ENCODE data around the gene ZFR2.

Gene ZFR2

DNA sequence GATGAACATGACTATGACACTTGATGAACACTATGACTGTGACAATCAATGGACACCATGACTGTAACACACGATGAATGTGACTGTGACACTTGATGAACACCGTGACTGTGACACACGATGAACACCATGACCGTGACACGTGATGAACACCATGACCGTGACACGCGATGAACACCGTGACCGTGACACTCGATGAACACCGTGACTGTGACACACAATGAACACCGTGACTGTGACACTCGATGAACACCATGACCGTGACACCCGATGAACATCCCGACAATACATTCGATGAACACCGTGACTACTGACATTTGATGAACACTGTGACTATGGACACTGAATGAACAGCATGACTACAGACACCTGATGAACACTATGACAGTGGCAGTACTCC is 30.9 kb downstream of the ZFR2 start:
- no peak for DNase-seq (ENCODE audit: low read depth, low spot score)

DNA sequence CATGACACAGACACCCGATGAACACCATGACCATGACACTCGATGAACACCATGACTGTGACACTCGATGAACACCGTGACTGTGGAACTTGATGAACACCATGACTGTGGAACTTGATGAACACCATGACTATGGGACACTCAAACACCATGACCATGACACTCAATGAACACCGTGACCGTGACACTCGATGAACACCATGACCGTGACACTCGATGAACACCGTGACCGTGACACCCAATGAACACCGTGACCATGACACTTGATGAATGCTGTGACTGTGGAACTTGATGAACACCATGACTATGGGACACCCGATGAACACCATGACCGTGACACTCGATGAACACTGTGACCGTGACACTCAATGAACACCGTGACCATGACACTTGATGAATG is 31.5 kb downstream of the ZFR2 start:
- DNase-seq (ENCODE audit: low read depth, low spot score) = no peak

DNA sequence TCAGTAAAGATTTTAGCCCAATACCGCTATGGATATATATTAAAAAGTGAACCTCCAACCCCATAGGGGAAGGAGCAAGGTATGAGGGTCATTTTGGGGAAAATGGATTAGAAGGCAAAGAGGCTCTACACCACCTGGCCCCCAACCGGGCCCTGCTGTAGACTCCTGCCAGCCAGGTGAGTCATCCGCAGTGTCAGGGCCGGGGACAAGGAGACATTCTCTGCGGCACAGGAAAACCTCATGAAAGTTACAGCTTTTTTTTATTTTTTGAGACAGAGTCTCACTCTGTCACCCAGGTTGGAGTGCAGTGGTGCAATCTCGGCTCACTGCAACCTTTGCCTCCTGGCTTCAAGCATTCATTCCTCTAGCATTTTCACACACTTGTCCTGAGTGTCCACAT is 32.0 kb downstream of the ZFR2 start:
- DNase-seq (ENCODE audit: low read depth, low spot score) = no peak

DNA sequence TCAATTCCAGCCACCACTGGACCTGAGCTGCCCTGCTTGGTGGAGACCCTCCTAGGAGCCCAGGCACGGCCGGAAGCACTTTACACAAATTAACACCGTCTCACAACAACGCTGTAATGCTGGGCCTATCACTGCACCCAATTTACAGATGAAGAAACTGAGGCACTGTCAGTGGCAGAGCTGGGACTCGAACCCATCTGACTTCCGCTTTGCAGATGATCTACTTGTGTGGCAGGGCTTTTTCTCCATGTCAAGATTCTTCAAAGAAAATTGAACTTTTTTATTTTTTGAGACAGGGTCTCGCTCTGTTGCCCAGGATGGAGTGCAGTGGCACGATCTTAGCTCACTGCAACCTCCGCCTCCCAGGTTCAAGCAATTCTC is 33.8 kb downstream of the ZFR2 start:
- DNase-seq (ENCODE audit: low read depth, low spot score) = no peak

DNA sequence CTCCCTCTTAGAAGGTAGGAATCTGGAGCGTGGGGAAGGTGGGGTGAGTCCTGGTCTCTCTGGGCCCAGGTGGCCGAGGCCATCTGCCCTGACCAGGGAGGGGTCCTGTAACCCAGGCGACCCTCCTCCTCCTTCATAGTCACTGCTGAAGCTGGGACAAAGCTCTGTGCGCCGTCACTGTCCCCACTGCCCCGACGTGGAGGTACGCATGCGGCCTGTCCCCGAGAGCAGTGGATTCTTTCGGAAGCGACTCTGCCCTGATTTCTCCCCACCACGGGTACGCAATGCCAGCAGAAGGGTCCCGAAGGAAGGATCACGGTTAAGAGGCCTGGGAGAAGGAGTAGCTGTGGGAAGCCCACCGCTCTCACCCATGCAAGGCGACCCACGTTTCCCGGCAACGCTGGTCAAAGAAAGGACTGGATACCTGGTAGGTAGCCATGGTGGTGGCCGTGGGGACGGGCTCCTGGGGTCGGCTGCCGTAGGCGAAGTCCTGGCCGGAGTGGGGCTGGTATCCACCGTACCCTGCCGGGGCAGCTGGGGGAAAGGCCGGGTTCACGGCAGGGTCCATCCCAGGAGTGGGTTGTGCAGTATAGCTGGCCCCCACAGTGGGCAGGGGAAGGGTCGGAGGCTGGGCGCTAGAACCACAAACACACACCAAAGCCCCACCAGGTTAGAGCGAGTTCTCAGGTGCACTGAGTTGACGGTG is 34.3 kb downstream of the ZFR2 start:
- DNase-seq (ENCODE audit: low read depth, low spot score) = no peak

DNA sequence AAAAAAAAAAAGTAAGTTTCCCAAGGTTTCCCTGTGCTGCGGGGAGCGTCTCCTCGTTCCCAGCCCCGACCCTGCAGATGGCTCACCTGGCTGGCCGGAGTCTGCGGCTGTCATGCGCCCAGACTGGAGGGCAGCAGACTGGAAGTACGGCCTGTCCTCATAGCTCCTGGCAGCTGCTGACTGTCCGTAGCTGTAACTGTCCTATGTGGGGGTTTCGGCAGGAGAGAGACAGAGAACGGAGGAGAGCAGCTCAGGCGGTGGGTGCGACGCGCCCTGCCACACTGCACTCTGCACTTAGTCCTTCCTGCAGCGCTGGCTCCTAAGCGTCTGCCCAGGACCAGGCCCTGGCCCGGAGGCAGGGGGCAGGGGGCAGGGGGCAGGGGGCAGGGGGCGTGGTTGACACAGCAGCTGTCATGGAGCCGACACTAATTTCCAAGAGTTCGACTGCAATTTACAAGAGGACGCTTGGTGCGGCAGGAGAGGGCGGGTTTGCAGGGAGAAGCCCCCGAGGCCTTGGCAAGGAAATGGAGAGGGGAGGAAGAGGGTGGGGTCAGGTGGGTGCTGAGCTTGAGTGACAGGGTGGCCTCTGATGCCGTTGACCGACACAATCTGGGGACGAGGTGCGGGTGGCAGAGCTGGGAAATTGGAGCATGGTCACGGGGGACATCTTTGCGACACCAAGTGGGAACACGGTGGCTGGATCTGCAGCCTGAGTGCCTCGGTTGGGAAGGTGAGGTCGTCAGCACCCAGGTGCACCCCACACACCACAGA is 35.1 kb downstream of the ZFR2 start:
- no peak for DNase-seq (ENCODE audit: low read depth, low spot score)

DNA sequence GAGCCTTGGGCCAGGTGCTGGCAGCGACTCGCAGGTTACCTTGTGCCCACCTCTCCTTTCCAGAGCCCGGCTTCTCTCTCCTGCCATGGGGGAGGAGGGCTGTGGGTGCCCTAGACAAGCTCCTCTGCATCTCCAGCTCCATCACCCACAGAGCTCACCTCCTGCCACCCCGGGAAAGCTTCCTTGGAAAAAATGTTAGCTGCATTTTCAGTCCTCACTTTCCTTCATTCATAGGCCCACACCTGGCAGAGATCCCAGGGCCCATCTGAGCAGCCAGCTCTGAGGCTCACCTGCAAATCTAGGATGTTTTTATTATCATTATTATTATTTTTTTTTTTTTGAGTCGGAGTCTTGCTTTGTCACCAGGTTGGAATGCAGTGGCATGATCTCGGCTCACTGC is 36.8 kb downstream of the ZFR2 start:
- no peak for DNase-seq (ENCODE audit: low read depth, low spot score)

DNA sequence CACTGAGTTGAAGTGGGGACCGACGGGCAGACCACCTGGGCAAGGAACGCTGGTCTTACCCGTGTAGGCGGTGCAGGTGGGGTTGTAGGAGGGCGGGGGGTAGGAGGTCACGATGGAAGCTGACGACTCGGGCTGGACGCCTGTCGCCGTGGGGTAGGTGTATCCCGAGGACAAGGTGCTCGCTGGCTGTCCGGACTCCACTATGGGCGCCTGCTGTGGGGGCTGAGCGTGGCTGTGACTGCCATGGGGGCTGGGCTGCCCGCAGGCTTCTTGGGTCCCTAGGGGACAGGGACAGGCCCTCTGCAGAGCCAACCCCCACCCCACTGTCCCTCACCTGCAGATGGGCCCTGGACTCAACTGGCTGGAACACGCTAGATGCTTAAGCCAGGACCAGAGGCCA is 37.2 kb downstream of the ZFR2 start:
- DNase-seq (ENCODE audit: low read depth, low spot score) = no peak

DNA sequence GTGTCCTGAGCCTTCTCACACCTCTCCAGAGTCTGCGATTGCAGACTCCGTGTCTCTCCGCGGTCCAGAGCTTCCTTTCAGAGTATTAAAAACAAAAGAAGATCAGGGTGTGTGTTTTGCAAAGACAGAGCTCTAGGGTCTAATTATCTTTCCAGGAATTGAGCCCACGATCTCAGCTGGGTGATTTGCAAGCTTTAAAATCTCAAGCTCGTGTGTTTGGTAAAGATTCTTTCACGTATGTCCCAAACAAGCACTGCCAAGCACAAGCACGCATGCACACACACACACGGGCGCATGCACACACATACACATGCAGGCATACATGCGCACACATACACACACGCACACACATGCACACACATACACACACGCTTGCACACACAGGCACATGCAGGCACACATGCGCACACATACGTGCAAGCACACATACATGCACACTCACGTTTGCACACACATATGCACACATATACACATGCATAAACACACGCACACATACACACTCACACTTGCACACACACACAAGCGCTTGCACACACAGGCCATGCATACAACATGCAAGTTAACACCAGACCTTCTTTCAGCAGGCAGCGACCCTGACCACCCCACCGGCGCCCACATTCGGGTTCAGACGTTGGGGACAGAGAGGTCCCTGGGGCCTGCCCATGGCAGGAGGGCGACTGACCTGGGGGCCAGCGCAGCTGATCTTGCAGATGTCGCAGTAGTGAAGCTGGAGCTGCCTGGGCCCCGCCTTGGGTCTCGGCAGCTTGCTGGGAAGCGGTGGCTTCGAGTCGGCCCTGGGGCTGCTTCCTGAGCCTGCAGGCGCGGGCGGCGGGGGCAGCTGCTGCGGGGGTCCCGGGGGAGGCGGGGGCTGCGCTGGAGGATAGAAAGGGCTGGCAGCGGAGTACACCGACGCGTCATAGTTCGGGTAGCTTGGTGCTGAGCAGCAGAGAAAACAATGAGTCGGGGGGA is 37.9 kb downstream of the ZFR2 start:
- no peak for DNase-seq (ENCODE audit: low read depth, low spot score)

DNA sequence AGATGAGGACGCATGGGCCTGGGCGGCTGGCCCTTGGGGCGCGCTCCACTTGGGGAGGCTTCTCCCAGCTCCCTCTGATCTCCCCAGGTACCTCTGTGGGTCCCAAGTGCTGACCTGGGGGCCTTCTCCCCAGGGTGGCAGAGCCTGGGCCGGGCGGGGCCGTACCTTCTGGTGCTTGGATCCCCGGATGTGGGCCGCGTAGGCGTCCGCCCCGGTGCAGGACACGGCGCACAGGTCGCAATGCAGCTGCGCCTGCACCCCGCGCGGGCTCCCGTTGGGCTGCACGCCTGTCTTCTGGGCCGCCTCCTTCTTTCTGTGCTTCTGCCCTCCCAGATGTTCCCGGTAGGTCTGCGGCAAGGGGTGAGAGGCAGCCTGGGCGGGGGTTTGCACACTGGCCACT is 41.5 kb downstream of the ZFR2 start:
- no peak for DNase-seq (ENCODE audit: low read depth, low spot score)

DNA sequence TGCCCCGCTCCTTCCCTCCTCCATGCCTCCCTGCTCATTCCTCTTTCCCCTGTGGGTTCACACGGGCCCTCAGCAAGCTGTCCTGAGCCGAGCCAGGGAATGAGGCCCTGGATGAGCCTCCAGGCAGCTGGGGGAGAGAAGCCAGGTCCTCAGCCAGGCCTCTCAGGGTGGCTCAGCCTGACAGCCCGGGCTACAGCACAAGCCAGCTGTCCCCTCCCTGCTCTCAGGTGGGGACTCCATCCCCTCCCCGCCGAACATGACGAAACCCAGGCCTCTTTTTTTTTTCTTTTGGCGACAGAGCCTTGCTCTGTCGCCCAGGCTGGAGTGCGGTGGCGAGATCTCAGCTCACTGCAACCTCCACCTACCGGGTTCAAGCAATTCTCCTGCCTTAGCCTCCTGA is 42.7 kb downstream of the ZFR2 start:
- DNase-seq (ENCODE audit: low read depth, low spot score) = no peak

DNA sequence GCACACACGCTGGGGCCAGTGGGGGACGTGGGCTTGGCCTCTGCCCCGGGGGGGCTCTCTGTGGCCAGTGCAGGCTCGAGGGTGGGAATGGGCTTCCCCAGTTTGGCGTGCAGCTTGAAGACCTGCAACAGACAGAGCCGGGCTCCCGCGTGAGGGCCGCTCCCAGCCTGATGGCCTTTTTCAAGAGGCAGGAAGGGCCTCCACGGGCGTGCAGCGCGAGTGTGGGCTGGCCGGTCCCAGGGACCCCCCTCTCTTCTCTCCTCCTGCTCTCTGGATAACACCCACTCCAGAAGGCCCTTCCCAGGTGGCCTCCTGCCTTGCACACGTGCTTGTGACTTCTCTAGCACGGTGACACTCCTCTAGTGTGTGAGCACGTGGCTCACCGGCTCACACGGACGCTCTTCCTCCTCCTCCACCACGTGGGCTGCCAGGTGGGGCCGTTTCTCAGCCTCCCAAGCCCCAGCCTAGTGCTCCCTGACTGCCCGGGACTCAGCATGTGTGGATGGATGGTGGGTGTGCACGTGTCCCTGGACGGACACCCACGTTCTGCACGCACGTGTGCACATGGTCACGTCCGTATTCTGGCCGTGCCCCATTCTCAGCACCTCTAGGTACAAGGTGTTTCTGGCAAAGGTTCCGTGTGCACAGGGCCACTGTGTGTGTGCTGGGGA is 43.4 kb downstream of the ZFR2 start:
- no peak for DNase-seq (ENCODE audit: low read depth, low spot score)

DNA sequence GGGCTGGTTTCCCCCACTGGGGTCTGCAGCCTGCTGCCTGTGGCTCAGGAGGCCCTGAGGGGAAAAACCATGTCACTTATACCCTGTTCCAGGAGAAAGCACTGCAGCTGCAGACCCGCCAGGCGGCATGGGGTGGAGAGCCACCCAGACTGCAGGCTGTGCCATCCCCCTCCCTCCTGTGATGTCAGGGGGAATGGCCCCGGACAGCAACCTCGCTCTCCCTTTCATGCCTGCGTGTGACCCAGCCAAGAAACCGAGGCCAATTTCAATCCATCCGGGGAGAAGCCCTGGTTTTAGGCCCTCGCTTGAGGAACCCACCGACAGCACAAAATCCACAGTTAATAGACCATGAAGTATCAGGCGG is 45.5 kb downstream of the ZFR2 start:
- DNase-seq (ENCODE audit: low read depth, low spot score) = no peak

DNA sequence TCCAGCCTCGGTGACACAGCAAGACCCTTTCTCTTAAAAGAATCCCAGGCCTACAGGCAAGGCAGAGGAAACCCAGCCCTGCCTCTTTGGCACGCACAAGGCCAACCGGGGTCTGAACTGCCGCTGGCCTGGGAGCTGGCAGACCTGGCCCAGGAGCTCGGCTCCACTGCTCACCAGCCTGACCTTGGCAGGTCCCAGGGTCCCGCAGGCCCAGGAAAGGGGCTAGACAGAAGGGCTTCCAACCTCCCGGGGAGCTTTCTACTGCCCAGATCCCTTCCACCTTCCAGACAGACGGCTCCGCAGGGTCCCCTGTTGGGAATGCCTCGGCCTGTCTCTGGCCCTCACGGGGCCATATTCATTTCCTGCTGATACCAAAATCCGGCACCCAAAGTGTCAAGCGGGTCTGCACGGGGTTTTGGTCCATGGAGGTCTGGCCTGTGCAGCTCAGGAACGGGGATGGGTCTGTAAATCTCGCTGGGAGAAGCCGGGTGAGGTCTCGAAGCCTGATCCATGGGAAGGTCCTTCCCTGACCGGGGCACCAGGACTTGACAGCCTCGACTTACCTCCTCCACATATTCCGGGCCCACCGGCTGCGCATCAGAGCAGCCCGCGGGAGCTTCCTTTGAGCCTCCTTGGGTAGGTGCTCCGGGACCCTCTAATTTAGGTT is 46.0 kb downstream of the ZFR2 start:
- no peak for DNase-seq (ENCODE audit: low read depth, low spot score)

DNA sequence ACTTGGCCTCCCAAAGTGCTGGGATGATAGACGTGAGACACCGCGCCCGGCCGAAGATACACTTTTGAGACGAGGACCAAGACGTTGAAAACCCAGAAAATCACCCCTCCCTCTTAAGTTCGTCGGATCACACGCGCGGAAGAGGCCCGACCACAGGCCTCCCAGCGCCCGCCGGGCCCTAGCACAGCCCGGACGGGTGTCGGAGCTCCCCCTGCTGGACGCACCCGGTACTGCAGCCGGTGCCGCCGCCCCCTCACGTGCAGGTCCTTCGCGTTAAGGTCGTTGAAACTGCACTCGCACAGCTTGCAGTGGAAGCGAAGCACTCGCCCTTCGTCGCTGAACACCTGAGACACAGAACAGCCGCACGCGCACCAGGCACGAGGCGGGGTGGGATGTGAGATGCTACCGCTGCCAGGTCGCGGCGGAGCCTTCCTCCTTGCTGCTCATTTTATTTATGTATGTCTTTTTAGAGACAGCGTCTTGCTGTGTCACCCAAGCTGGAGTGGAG is 46.9 kb downstream of the ZFR2 start:
- no peak for DNase-seq (ENCODE audit: low read depth, low spot score)

DNA sequence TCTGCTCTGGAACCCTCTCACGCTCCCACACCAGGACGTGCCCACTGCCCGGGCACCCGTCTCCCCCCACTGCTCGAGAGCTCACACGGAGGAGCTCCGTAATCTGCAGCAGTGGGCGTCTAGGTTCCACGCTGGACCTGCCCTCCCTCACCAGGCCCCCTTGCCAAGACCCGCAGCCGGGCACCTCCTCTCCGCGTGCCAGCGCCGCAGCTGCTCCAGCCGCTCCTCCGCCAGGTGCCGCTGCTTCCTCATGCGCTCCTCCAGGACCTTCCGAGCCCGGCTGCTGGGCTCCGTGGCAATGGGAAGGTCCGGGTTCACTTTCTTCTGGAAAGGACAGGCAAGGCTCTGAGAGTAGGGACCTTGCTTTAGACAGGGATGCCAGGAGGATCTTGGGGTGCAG is 47.7 kb downstream of the ZFR2 start:
- no peak for DNase-seq (ENCODE audit: low read depth, low spot score)

DNA sequence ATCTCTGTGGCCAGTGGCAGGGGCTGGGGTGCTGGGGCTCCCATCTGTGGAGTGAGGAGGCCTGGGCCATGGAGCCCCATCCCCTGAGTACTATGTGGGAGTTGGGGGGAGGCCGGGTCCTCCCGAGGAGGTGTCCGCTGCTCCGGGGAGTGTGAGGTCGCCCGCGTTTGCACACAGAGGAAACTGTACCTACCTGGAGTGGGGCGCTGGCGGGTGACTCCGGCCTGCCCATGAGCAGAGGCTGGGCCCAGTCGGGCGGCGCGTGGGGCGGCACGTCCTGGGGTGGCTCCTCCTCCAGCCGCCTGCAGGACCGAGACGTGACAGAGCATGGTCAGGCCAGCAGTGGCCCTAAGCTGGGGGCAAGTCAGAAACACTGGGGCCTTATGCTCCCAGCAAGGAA is 48.8 kb downstream of the ZFR2 start:
- DNase-seq (ENCODE audit: low read depth, low spot score) = no peak

DNA sequence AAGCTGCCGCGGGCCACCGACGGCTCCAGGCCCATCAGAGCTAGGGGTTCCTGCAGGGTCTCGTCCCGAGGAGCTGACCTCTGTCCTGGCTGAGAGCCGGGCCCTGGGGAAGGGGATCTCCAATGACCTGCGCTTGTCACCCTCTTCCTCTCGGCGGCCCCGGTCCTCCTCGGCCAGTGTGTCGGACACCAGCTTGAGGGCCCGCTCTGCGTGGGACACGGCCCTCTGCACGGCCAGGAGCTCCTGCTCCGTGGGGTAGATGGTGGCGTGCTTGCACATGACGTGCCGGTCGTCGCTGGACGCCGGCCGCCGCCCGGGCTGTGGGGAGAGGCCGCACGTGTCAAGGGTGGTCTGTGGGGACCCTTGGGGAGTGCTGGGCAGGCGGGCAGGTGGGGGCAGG is 49.9 kb downstream of the ZFR2 start:
- no peak for DNase-seq (ENCODE audit: low read depth, low spot score)

DNA sequence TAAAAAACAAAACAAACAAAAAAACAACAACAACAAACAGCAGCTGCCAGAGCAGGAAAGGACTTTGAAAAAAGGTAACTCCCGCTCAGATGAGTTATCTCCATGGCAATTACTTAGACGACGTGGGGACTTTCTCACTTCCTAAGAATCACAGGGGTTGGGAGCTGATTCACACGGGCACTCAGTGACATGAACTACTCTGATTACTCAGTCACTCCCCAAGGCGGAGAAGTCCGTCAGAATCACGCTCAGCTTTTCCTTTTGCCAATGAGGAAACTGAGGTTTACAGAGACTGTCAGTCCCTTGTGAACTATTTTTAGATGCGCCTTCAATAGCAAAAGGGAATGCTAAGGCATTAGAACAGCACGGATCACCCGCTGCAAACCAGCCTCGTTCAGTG is 50.4 kb downstream of the ZFR2 start:
- no peak for DNase-seq (ENCODE audit: low read depth, low spot score)

DNA sequence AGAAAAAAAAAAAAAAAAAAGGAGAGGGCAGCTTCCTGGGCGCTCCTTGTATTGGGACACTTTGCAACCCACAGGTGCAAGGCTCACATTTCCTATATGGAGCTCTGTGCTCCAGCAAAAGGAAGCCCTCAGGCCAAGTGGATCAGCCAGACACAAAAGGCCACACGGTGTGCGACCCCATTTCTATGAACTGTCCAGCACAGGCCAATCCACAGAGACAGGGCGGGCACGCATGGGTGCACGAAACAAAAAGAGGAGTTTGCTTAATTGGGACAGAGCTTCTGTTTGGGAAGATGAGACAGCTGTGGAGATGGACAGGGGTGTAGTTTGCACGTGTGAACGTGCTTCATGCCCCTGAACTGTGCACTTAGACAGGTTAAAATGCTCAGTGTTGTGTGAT is 51.1 kb downstream of the ZFR2 start:
- no peak for DNase-seq (ENCODE audit: low read depth, low spot score)

DNA sequence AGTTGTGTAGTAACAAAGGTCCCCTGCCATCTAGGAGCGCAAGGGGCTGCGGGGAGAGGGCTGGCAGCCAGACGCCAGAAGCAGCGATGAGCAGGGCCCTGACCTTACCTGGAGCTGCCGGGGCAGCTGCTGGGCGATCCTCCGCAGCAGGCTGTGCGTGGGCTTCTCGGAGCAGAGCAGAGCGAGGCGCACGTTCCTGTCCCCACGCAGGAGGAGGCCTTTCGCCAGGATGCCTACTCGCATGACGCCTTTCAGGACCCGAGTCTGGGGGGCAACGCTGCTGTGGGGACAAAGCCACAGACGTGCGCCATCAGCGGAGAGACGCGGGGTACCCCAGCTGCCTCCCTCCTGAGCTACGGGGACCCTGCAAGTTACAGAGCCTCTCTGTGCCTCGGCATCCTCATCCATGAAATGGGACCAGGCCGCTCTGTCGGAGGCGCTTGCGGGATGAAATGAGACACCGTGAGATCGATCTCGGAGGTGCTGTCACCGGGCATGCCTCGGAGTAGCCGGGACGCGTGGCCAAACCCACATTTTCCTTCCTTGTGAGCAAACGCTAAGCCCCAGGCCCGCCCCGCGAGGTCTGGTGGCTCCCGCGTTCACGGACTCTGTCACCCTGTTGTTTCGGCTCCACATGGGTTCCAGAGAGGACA is 52.1 kb downstream of the ZFR2 start:
- no peak for DNase-seq (ENCODE audit: low read depth, low spot score)

Data from iPS DF 19.7 (cell line).